ENCODE results near the gene GSTO2. TPM values are rescaled to one million over a fixed set of nuclear protein-coding genes. Genes with fewer than 3 reads are reported as not detected.

The GSTO2 gene
- total and polyA plus RNA-seq, 2 of the 4 experiments (the other 2 are of a cell fraction) = 1.4 to 2.3 TPM

- H2BK20ac ChIP-seq (ENCODE audit: low read depth, low read length) = no peak overlapping the region
- ChIA-PET CTCF (no interaction called here), POLR2A (ENCODE audit: unreplicated experiment) (no interaction called here)
- intact Hi-C loops (cut with micrococcal nuclease) (no loop called here), dilution Hi-C loops (cut with HindIII; ENCODE audit: low sequenced_read_pairs, unreplicated experiment) (no loop called here), in situ Hi-C loops (cut with MboI; ENCODE audit: low sequenced_read_pairs) (no loop called here)
- H3K9me1 ChIP-seq (ENCODE audit: insufficient read depth, low read length) = no peaks in the 10 kb centered on the region
- no peaks in the 10 kb centered on the region for H3K9me3 ChIP-seq (ENCODE audit: control insufficient read depth, insufficient read depth, low read length)
- H2BK5ac ChIP-seq (ENCODE audit: low read depth, low read length, poor library complexity, severe bottlenecking) = no peak overlapping the region
- no peaks in the 10 kb centered on the region for H3K36me3 ChIP-seq (ENCODE audit: control insufficient read depth, insufficient read depth, low read length)
- TF ChIP-seq MAZ (IDR thresholded peaks at IDR 0.05; ENCODE audit: borderline replicate concordance, low read depth, low read length) = no peak
- TF ChIP-seq MAFK (IDR thresholded peaks at IDR 0.05; ENCODE audit: low read depth, low read length) = no peak
- TF ChIP-seq NFE2L2 (IDR thresholded peaks at IDR 0.05; ENCODE audit: low read depth, low read length) = no peak
- TF ChIP-seq SMC3 (IDR thresholded peaks at IDR 0.05; ENCODE audit: low read depth, low read length) = no peak
- no peak for TF ChIP-seq POLR2A (IDR thresholded peaks at IDR 0.05; ENCODE audit: low read depth, low read length)
- no peak for TF ChIP-seq BHLHE40 (IDR thresholded peaks at IDR 0.05; ENCODE audit: low read depth, low read length)
- TF ChIP-seq RFX5 (IDR thresholded peaks at IDR 0.05; ENCODE audit: low read depth, low read length) = no peak
- TF ChIP-seq CTCF (conservative IDR thresholded peaks at IDR 0.05; ENCODE audit: low read depth, low read length) = no peak
- H3K4ac ChIP-seq (ENCODE audit: low read depth, low read length) = no peak overlapping the region
- H3K27ac ChIP-seq (ENCODE audit: insufficient read depth, low read length) = no peak overlapping the region
- no peak overlapping the region for H3K56ac ChIP-seq (ENCODE audit: extremely low read depth, insufficient read depth, low read length)
- no peak overlapping the region for H2AK9ac ChIP-seq (replicated peaks; ENCODE audit: low read depth, low read length, poor library complexity)
- no peak overlapping the region for H3K14ac ChIP-seq (replicated peaks; ENCODE audit: low read depth, low read length)
- no peaks in the 10 kb centered on the region for H3K79me1 ChIP-seq (ENCODE audit: low read depth in 1 of 2, low read length in 2 of 2)
- no peak overlapping the region for H3K9ac ChIP-seq (ENCODE audit: low read depth, low read length)
- H4K8ac ChIP-seq (ENCODE audit: low read depth in 2 of 2, low read length in 2 of 2) = no peak overlapping the region
- no TSS peak for BruUV-seq (replicated peaks)
- no CpG with 5 or more reads among the region's 1 CpG for WGBS, 2 experiments (ENCODE audit: extremely low coverage in 2 of 2, insufficient read length in 1 of 2)
- H3K4me1 ChIP-seq (ENCODE audit: control insufficient read depth, insufficient read depth, low read length) = no peaks in the 10 kb centered on the region
- H3K18ac ChIP-seq (ENCODE audit: low read depth, low read length) = no peak overlapping the region
- no peaks in the 10 kb centered on the region for H4K20me1 ChIP-seq (ENCODE audit: insufficient read depth, low read length)
- H2BK15ac ChIP-seq (ENCODE audit: low read depth, low read length) = no peak overlapping the region
- DNase-seq (no peak), ATAC-seq (ENCODE audit: low read depth) (no peak)
- H4K5ac ChIP-seq (ENCODE audit: low read depth, low read length) = no peak overlapping the region
- H3K4me3 ChIP-seq (ENCODE audit: insufficient read depth, low read depth, low read length) = no peak overlapping the region
- no peak overlapping the region for H4K91ac ChIP-seq (ENCODE audit: insufficient read depth, low read depth, low read length)
- H3K27me3 ChIP-seq (ENCODE audit: control insufficient read depth, insufficient read depth, low read length) = peaks cover 2% of the 10 kb centered on the region; the same call in 1 of the 2 replicates
- H3K4me2 ChIP-seq (ENCODE audit: low read depth, low read length) = no peak overlapping the region
- no peak overlapping the region for H2AFZ ChIP-seq (replicated peaks; ENCODE audit: low read length, poor library complexity)
- no peak overlapping the region for H2AK5ac ChIP-seq (ENCODE audit: low read depth, low read length)
- H2BK120ac ChIP-seq (ENCODE audit: low read depth, low read length) = no peak overlapping the region
- no peak overlapping the region for H3K23ac ChIP-seq (ENCODE audit: low read depth, low read length)
These were observed 35.2 kb upstream of the GSTO2 start for GRCh38 chr10:104233817-104234216.

Measured in IMR-90 (cell line).